Neutrophil (primary cell): Measurements from ENCODE around the gene ARHGEF7.

Experiments used
- H3K27ac ChIP-seq: fragments of 200-600 bp; sonication (generic); 2 replicates; pipeline ENCODE4 v1.5.1; 2016; ENCODE audit warnings: mild to moderate bottlenecking, moderate library complexity
- H3K27me3 ChIP-seq: fragments of 200-600 bp; sonication (generic); 2 replicates; pipeline ENCODE4 v1.6.0; 2016; ENCODE audit warnings: mild to moderate bottlenecking
- H3K36me3 ChIP-seq: fragments of 200-600 bp; sonication (generic); 2 replicates; pipeline ENCODE4 v1.5.1; 2017
- H3K4me1 ChIP-seq, 2 experiments: fragments of 200-600 bp in 1 of 2; sonication (generic) in 1 of 2; 1 replicate in 1 of 2; 2 replicates in 1 of 2; pipeline versions ENCODE4 v1.5.1 to v1.6.1; 2013 to 2016; ENCODE audit warnings: low read depth in 1 of 2, low read length in 1 of 2, mild to moderate bottlenecking in 1 of 2, moderate library complexity in 1 of 2; ENCODE audit not compliant: control insufficient read depth in 1 of 2, insufficient read depth in 1 of 2
- H3K4me3 ChIP-seq, 2 experiments: fragments of 200-600 bp in 1 of 2; sonication (generic) in 1 of 2; 1 replicate in 1 of 2; 2 replicates in 1 of 2; pipeline ENCODE4 v1.5.1; 2013 to 2016; ENCODE audit warnings: low read depth in 1 of 2, low read length in 1 of 2, mild to moderate bottlenecking in 1 of 2, moderate library complexity in 1 of 2
- H3K9me3 ChIP-seq: fragments of 200-600 bp; sonication (generic); 2 replicates; pipeline ENCODE4 v1.5.1; 2016
- CTCF ChIP-seq: fragments of 200-600 bp; sonication (generic); IDR thresholded peaks from 2 replicates; pipeline ENCODE4 v1.5.1; 2016; ENCODE audit warnings: antibody characterized with exemption

The ARHGEF7 gene

DNA sequence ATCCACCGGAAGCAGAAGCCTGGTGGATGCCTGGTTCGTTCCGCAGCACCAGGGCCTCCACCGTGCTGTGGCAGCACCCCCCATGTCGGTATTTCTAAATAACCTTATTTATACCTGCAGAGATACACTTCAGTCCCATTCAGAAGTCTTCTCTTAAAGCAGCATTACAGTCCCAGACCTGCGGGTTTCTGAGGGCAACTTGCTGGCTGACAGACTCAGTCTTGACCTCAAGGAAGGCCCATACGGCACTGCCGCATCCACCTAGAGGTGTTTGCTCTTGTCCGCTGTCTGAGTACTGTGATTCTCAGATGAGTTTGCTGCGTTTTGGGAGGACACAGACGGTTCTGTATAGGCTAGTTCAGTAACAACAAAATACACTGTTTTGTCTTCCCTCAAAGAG is 188.4 kb downstream of the ARHGEF7 start:
- Histone ChIP-seq H3K27ac (no peak overlapping the region), H3K36me3 (peaks cover 76% of the 10 kb centered on the region), H3K27me3 (no peaks in the 10 kb centered on the region), H3K4me3 (no peak overlapping the region), H3K9me3 (peaks cover 1% of the 10 kb centered on the region), H3K4me1 (no peaks in the 10 kb centered on the region)
- TF ChIP-seq CTCF, result no peak

DNA sequence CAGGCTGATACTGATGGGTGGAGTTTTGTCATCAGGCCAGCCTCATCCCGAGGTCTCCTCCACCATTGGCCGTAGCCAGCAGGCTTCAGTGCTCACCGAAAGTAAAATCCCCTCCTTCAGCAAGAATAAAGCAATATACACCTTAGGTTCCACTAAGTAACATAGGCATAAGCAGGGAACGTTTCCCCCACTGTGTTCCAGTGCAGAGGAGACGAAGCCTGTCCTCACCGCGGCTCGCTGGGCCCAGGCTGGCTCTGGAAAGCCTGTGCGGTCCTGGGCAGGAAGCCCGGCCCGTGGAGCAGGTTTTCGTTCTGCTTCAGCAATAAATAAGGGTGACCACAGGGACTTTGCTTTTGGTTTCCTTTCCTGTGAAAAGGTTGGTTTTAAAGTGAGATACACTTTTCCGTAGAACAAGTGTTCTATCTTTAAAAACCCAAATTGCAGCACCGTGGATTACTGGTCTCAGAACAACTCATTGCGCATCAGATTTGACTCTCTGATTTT is 189.0 kb downstream of the ARHGEF7 start:
- Histone ChIP-seq H3K27me3 (no peaks in the 10 kb centered on the region), H3K4me1 (no peaks in the 10 kb centered on the region), H3K9me3 (peaks cover 6% of the 10 kb centered on the region), H3K36me3 (peaks cover 71% of the 10 kb centered on the region), H3K4me3 (no peak overlapping the region), H3K27ac (no peak overlapping the region)
- TF ChIP-seq CTCF, result no peak

DNA sequence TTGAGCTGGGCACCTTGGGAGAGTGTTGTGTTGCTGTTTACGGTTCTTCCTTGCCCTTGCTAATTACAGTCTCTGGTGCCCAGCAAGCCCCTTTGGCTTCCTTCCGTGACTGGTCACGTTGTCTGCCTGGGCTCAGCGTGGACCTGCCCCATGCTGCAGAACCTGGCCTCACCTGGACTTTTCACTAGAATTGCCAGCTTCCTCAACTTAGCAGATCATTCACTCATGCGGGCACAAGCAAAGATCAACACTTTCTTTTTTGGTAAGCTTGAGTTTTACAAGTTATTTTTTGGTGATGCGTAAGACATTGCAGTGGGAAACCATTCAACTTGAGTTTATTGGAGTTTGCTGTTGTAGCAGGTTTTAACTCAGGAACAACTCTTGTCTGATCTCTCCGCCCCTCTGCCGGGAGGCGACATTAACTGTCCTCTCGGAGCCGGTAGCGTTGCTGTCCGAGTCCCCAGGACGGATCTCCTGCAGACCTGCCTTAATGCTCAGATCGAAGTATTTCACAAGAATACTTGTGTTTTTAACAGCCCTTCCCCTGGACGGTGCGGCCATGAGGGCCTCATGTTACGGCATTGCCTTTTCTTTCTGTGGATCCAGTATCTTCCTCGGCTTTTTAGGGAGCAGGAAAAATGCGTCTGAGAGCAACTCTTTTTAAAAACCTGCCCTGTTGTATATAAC is 189.6 kb downstream of the ARHGEF7 start:
- no peak for TF ChIP-seq CTCF
- no peaks in the 10 kb centered on the region for H3K4me1 ChIP-seq
- no peaks in the 10 kb centered on the region for H3K27me3 ChIP-seq
- no peak overlapping the region for H3K4me3 ChIP-seq
- H3K36me3 ChIP-seq, result peaks cover 70% of the 10 kb centered on the region
- peaks cover 6% of the 10 kb centered on the region for H3K9me3 ChIP-seq
- no peak overlapping the region for H3K27ac ChIP-seq

GRCh38 chr13:111312944-111313590 is 198.0 kb downstream of the ARHGEF7 start:
- Histone ChIP-seq H3K4me3 (no peak overlapping the region), H3K36me3 (no peaks in the 10 kb centered on the region), H3K27ac (no peak overlapping the region), H3K4me1 (no peaks in the 10 kb centered on the region), H3K27me3 (no peaks in the 10 kb centered on the region), H3K9me3 (peaks cover 6% of the 10 kb centered on the region)
- TF ChIP-seq CTCF, result no peak

DNA sequence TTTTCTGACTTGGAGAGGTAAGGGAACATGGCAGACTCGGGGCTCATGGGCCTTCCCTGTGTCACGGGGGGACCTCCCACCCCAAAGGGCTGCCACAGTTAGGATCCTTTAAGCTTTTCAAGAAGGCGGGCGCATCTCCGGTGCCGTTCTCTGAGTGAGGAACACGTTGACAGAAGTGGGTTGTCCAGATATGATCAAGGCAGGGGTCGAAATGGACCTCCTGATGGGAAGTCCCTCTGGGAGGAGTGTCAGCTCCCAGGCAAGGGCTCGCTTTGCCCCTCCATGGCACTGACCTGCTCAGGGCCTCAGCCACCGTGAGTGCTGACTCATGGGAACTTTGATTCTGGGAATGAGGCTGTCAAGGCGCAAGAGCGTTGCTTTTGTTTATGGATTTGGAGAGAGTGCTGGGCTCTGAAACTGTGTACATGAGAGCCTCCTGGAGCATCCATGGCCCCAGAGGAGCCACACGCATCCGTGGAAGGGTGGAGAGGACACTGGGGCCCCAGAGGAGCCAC is 198.9 kb downstream of the ARHGEF7 start:
- peaks cover under 1% of the 10 kb centered on the region for H3K9me3 ChIP-seq
- H3K36me3 ChIP-seq, result no peaks in the 10 kb centered on the region
- TF ChIP-seq CTCF, result no peak
- H3K4me1 ChIP-seq, result no peaks in the 10 kb centered on the region
- H3K4me3 ChIP-seq, result no peak overlapping the region
- no peaks in the 10 kb centered on the region for H3K27me3 ChIP-seq
- H3K27ac ChIP-seq, result no peak overlapping the region
